Peyer's patch (tissue), 4 donors: Measurements from ENCODE around the gene ANKRD13A.

ENCODE experiments used
- CTCF ChIP-seq, 6 experiments: fragments of 450-650 bp in 4 of 6; fragments of 200-600 bp in 2 of 6; sonication (generic) in 1 of 6; IDR thresholded peaks; one replicate each; pipeline ENCODE4 v1.5.1; 2017 to 2019; ENCODE audit warnings: antibody characterized with exemption in 6 of 6, mild to moderate bottlenecking in 3 of 6, moderate library complexity in 1 of 6
- POLR2A ChIP-seq, 2 donors: fragments of 450-650 bp; IDR thresholded peaks; one replicate each; pipeline ENCODE4 v1.5.1; 2017; ENCODE audit warnings: antibody characterized with exemption in 2 of 2, mild to moderate bottlenecking in 2 of 2, moderate library complexity in 2 of 2

- TF ChIP-seq CTCF (IDR thresholded peaks at IDR 0.05) (no peak), POLR2A (IDR thresholded peaks at IDR 0.05) (no peak)
These were observed 76.7 kb downstream of the ANKRD13A start for GRCh38 chr12:110075880-110076279.
